ENCODE results near the gene ZNF655. TPM values are rescaled to one million over a fixed set of nuclear protein-coding genes. Genes with fewer than 3 reads are reported as not detected.

Gene ZNF655
- total RNA-seq, 1 donor from 2014 or later: 91.5 TPM

DNA sequence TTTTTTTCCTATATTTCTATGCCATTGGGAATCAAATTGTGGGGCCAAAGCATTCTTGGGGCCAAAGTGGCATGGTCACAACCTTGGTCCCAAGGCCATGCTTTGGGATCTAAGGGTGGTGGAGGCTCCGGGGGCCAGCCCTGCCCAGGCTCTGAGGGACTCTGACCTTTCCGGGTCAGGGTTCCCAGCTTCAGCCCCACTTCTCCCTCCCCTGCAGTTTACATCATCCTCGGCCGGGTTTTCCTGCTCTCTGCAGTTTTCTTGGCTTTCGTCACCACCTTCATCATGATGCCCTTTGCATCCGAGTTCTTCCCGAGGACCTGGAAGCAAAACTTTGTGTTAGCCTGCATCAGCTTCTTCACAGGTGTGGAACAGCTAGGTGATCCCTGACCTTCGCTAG, 48.1 kb downstream of the ZNF655 start:
- DNase-seq (ENCODE audit: low read depth): no peak

DNA sequence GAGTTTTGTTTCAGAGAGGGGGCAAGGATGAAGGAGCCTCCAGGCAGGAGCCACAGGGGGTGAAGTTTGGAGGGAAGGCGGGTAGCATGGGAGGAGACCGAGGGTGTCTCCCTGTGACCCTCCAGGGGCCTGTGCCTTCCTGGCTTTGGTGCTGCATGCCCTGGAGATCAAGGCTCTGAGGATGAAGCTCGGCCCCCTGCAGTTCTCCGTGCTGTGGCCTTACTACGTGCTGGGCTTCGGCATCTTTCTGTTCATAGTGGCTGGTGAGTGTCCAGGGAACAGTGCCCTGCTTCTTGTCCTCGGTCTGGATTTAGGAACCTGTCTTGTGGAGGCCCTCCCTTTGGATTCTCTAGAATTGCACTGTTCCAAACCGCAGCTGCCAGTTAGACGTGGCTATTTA, 49.1 kb downstream of the ZNF655 start:
- DNase-seq (ENCODE audit: low read depth): no peak

DNA sequence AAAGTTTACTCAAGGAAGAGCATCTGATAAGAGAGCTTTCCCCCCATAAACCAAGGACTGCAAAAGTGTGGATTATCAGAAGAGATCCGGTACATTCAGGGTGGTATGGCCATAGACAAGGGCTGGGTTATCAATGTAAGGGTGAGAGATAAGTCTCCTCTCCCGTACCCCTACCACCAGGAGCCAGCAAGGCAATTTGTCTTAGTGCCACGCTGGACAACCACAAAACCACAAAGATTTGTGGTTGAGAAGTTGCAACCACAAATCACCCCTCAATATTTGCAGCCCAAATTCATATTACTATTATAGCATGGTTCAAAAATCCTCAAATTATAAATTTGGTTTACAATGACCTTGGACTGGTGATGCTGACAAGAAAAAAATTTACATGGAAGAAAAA, 56.1 kb downstream of the ZNF655 start:
- no peak for DNase-seq (ENCODE audit: low read depth)

DNA sequence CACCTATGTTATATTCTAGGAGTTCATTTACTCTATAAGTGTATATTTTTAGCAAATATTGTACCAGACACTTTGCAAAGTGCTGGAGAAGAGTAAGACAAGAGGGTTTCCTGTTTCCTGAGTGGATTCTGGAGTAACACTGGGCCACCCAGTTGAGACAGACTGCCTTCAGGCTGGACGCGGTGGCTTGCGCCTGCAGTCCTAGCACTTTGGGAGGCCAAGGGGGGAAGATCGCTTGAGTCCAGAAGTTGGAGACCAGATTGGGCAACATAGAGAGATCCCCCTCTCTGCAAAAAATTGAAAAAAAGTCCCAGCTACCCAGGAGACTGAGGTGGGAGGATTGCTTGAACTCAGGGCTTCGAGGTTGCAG, 57.5 kb downstream of the ZNF655 start:
- DNase-seq (ENCODE audit: low read depth): no peak

DNA sequence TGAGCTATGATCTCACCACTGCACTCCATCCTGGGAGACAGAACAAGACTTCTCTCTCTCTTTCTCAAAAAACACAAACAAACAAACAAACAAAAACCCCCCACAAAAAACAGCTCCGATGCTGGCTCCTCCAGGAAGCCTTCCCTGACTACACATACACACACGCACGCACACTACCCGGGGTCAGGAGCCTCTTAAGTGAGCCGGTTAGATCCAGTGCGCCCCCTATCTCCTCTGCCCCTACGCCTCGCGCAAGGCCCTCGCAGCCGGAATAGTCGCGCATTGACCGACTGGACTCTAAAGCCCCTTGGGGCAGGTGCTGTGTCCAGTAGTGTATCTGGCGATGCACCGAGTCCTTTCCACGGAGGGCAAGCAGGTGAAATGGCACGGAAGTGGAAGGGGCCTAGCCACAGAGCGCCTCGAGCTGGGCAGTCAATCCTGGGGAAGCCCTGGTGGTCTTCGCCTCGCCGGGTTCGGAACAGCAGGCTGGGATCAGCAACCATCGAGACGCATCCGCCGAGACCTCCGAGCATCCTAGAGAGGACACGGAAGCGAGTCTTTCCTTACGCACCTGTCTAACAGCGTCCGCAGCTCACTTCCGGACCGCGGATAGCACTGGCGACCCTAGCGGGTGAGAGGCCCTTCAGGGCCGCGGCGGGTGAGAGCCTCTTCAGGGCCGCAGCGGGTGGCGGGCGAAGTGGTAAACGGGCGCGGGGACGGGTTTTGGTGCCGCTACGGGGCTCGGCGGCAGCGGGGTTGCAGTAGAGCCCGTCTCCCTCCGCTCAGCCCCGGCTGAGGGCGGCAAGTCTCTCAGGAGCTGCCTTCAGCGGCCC, 58.1 kb downstream of the ZNF655 start, which contains the start of gene ZSCAN25:
TSS of gene ZSCAN25 (plus strand) at position 588 of the 833 bp plus-strand sequence. CDS start 2,661 bp downstream, outside the sequence.
- peak; percentile 87 for DNase-seq (ENCODE audit: low read depth)

DNA sequence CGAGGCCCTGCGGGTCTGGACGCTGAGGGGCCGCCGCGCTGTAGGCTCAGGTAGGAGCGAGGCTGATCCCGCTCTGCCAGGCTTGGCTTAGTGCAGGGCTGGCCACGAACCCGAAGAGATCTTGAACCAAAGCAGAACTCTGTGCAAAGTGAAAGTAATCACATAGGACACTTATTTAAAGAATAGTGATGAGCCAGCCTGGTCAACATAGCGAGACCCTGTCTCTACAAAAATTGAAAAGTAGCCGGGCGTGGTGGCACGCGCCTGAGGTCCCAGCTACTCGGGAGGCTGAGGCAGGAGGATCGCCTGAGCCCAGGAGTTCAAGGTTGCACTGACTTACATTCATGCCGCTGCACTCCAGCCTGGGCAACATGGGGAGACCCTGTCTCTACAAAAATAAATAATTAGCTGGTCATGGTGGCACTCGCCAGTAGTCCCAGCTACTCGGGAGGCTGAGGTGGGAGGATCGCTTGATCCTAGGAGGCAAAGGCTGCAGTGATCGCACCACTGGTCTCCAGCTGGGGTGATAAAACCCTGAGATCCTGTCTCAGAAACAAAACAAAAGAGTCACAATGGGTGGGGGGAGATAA, 58.8 kb downstream of the ZNF655 start:
- DNase-seq (ENCODE audit: low read depth): no peak

DNA sequence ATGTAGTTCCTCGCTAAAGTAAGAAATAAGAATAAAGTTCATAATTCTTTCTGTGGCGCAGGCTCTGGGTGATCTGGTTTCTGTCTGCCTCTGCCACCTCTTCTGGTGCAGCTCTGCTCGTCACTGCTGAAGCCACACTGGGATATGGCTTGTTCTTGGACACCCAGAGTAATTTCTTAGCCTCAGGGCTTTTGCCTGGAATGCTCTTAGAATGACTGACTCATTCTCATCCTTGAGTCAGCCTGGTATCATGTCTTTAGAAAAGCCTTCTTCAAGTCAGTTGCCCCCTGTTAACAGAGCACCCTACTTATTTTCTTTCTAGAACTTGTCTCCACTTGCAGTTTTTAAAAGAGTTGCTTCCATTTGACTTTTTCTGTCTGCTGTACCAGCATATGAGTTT, 60.3 kb downstream of the ZNF655 start:
- peak; percentile 36 for DNase-seq (ENCODE audit: low read depth)

DNA sequence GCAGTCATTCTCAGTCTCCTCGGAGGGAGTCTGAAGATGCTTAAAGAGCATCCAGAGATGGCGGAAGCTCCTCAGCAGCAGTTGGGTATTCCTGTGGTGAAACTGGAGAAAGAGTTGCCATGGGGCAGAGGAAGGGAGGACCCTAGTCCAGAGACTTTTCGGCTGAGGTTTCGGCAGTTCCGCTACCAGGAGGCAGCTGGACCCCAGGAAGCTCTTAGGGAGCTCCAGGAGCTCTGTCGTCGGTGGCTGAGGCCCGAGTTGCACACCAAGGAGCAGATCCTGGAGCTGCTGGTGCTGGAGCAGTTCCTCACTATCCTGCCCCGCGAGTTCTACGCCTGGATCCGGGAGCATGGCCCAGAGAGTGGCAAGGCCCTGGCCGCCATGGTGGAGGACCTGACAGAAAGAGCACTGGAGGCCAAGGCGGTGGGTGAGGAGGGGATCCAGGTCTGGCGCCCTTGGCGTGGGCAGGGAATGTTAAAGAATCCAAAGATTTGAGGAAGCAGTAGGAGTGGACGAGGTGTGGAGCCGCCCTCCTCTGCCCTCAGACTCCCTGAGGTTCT, 61.2 kb downstream of the ZNF655 start:
- DNase-seq (ENCODE audit: low read depth): no peak

DNA sequence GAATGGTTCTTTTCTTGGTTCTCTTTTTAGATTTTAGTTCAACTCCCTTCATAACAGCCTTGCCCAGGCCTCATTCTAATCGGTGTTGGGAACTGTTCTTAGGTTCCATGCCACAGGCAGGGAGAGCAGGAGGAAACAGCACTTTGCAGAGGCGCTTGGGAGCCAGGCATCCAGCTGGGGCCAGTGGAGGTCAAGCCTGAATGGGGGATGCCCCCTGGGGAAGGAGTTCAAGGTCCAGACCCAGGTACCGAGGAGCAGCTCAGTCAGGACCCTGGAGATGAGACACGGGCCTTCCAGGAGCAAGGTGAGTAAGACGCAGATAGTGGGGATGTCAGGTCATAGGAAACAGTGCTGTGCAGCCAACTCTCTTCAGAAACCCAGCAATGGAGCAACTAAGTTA, 62.8 kb downstream of the ZNF655 start:
- DNase-seq (ENCODE audit: low read depth): no peak

DNA sequence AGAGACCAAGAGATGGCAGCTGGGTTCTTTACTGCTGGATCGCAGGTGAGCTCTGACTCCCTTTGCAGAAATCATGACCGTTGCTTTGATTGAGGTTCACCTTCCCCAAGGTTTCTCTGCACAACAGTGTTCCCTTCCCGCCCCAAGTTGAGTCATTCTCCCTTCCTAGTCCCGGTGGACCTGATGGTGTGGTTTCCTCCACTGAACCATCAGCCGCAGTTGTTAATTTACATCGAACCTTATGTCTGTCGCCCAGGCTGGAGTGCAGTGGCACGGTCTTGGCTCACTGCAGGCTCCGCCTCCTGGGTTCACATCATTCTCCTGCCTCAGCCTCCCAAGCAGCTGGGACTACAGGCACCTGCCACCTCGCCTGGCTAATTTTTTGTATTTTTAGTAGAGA, 64.2 kb downstream of the ZNF655 start:
- DNase-seq (ENCODE audit: low read depth): no peak

DNA sequence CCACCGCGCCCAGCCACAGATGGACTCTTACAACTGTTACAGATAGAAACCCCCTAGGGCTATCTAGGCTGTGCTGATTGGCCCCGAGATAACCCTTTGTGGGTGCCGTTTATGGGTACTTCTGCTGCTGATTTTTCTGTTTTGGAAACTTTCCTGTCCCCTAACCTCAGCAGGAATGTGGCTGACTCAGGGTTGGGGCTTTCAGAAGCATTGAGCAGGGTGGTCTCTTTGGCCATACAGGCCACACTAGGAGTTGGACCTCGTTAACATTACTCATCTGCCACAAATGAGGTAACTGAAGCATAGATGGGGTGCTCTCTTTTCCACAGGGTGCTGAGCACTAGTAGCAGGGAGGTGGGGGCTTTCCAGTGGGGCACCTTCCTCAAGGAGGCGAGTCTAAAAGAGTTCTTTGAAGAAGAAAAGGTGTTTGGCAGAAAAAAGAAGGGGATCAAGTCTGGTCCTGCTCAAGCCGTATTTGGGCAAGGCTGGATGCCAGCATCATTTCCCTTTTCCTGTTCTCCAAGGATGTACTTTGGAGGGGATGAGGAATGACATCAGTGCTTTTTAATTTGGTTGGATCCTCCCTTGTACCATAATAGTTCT, 64.8 kb downstream of the ZNF655 start:
- DNase-seq (ENCODE audit: low read depth): no peak

DNA sequence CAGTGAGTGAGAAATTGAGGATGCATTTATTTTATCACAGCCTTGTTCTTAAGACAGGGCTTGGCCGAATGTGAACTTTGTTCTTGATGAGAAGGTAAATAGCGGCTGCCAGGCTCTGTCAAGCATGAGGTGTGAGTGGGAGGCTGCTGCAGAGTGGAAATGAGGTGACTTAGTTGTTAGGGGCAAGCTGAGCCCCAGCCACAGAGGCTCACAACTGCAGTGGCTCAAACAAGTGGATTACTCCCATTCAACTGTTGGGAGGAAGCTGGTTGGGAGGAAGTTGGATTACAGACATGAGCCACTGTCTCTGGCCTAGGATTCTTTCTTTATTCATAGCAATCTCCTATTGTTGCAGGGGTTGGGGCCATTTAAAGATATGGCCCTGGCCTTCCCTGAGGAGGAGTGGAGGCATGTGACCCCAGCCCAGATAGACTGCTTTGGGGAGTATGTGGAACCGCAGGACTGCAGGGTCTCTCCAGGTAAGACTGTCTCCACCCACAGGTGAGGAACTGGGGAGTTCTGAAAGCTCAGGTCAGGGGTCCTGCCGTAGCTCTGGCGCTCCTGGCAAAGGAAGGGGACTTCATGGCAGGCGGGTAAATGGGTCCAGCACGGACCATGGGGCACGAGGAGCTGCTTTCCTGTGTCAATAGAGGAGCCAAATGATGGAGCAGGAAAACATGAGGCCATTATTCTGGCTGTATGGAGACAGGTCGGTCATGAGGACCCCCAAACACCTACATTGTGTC, 65.4 kb downstream of the ZNF655 start:
- DNase-seq (ENCODE audit: low read depth): peak; percentile 6

DNA sequence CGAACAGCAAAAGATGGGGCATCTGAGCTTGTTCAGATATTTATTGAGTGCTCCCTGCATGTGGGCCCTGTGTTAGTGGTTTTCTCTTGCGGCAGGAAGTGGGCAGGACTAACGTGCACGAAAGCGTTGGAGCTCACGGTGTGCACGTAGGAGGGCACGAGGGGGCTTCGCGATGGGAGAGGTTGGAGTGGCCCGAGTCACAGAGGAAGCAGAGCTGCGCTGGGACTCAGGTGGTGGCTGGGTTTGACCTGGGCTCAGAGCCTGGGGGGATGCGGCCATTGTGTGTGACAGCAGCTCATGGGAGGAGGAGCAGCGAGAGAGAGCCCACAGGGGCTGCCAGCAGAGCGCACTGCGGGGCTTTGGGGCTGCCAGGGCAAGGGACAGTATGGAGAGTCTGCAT, 66.0 kb downstream of the ZNF655 start:
- DNase-seq (ENCODE audit: low read depth): no peak

DNA sequence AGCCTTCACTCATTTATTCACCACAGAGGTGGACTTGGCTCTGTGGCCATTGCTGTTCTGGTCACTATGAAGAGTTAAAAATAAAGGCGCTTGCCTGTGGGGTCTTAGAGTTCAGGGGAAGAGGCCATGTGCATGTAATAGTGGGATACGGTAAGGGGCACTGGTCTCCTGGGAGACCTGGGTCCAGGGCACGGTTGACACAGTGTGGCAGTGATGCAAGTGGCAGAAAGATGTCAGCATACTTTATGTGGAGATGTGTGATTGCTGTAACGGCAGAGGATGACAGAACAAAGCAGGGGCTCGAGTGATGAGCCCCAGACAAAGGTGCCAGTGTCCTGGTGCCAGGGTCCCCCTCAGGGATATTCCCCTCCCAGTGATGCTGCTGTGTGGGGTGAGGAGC, 66.9 kb downstream of the ZNF655 start:
- no peak for DNase-seq (ENCODE audit: low read depth)

DNA sequence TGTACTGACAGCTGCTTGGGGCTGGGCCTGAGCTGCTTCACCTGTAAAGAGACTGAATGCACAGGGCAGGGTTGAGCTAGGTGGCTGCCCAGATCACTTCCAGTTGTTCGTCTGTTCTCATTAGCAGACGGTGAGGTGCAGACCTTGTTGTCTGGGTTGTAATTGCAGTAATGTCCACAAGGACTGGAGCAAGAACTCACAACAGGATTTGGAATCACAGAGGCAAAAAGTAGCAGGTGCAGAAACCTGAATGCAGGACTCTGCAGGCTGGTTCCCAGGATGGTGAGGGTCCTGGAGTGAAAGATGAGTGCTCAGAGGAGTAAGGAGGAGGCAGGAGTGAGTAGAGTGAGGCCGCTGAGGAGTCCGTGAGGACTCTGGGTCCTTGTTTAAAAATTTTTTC, 67.5 kb downstream of the ZNF655 start:
- no peak for DNase-seq (ENCODE audit: low read depth)

Other genes with a start within 250 kb of the ZNF655 start
- gene ARPC1A, start 232.7 kb upstream of the ZNF655 start, total RNA-seq: 101 and 169 TPM in 2 replicates
- gene ARPC1B, start 183.9 kb upstream of the ZNF655 start, total RNA-seq: 565 and 690 TPM in 2 replicates
- 77.4 and 89.1 TPM in 2 replicates for gene PDAP1, start 150.0 kb upstream of the ZNF655 start, total RNA-seq
- 77.7 and 128 TPM in 2 replicates for gene BUD31, start 149.7 kb upstream of the ZNF655 start, total RNA-seq
- 6.7 and 8.7 TPM in 2 replicates for gene PTCD1, start 119.8 kb upstream of the ZNF655 start, total RNA-seq
- 21.6 and 22.2 TPM in 2 replicates for gene CPSF4, start 119.7 kb upstream of the ZNF655 start, total RNA-seq
- 510 and 1,187 TPM in 2 replicates for gene ATP5MF, start 92.5 kb upstream of the ZNF655 start, total RNA-seq
- 3.0 and 8.8 TPM in 2 replicates for gene ZNF789, start 85.8 kb upstream of the ZNF655 start, total RNA-seq
- 28.4 and 36.8 TPM in 2 replicates for gene ZNF394, start 58.4 kb upstream of the ZNF655 start, total RNA-seq
- gene ZKSCAN5, start 54.0 kb upstream of the ZNF655 start, total RNA-seq: 10.1 and 19.8 TPM in 2 replicates
- 7.5 and 13.3 TPM in 2 replicates for gene FAM200A, start 6.5 kb upstream of the ZNF655 start, total RNA-seq
- gene TMEM225B, start 39.6 kb downstream of the ZNF655 start, total RNA-seq: 0.55 TPM in 1 of 2 replicates, not detected in the other
- 10.1 and 16.6 TPM in 2 replicates for gene ZSCAN25, start 58.3 kb downstream of the ZNF655 start, total RNA-seq
- gene CYP3A5, start 121.4 kb downstream of the ZNF655 start, total RNA-seq: 7.3 and 13.1 TPM in 2 replicates
- gene CYP3A7, start 176.6 kb downstream of the ZNF655 start, total RNA-seq: not detected in 2 replicates
- 0.69 TPM in 1 of 2 replicates, not detected in the other for gene CYP3A4, start 225.5 kb downstream of the ZNF655 start, total RNA-seq